CD4-positive, alpha-beta T cell treated with Interleukin-1 beta for 1 hour (primary cell): Measurements from ENCODE around the gene PRCC.
"Not testable (repeated sequence)": the region's sequence is repeated elsewhere in the genome, so short reads cannot be mapped to it uniquely, and the experiment has no call there.

Source experiments
- DNase-seq, 2 donors: peaks; one replicate each; pipeline ENCODE4 v3.0.0-alpha.2; 2020 to 2022

Gene PRCC

GRCh38 chr1:156744786-156745419, 22.4 kb upstream of the PRCC start:
- no peak for DNase-seq

- no peak for DNase-seq
These were observed 21.5 kb upstream of the PRCC start for GRCh38 chr1:156745881-156746280.

- no peak for DNase-seq
These were observed 21.0 kb upstream of the PRCC start for GRCh38 chr1:156746406-156746727.

GRCh38 chr1:156746728-156747631, 20.4 kb upstream of the PRCC start:
- peak; percentile 82 to 86 for DNase-seq

- DNase-seq: no peak
These were observed 19.3 kb upstream of the PRCC start for GRCh38 chr1:156747742-156748669.

GRCh38 chr1:156748670-156749418, 18.5 kb upstream of the PRCC start:
- DNase-seq: peak in 1 of 2 donors; percentile 46

GRCh38 chr1:156749419-156750118, 17.8 kb upstream of the PRCC start:
- DNase-seq: no peak

GRCh38 chr1:156750191-156750672, 17.1 kb upstream of the PRCC start:
- peak; percentile 40 to 41 for DNase-seq

- peak; percentile 43 for DNase-seq
These were observed 16.5 kb upstream of the PRCC start for GRCh38 chr1:156750711-156751450.

GRCh38 chr1:156751451-156751756, 15.9 kb upstream of the PRCC start, which contains the start of gene HDGF:
HDGF (minus strand) TSS chr1:156751675; CDS start chr1:156751429, 246 bp downstream.
- no peak for DNase-seq

- DNase-seq: peak; percentile 96 to 97
These were observed 15.4 kb upstream of the PRCC start for GRCh38 chr1:156751757-156752481.

- no peak for DNase-seq
These were observed 14.4 kb upstream of the PRCC start for GRCh38 chr1:156752843-156753482.

GRCh38 chr1:156754219-156754618, 13.1 kb upstream of the PRCC start:
- DNase-seq: no peak

GRCh38 chr1:156755527-156755950, 11.8 kb upstream of the PRCC start:
- no peak for DNase-seq

GRCh38 chr1:156756355-156756754, 11.0 kb upstream of the PRCC start:
- no peak for DNase-seq

- not testable (repeated sequence) for DNase-seq
These were observed 9.6 kb upstream of the PRCC start for GRCh38 chr1:156757572-156758253.

- DNase-seq: no peak
These were observed 7.1 kb upstream of the PRCC start for GRCh38 chr1:156760092-156760795.

- no peak for DNase-seq
These were observed 6.6 kb upstream of the PRCC start for GRCh38 chr1:156760796-156761104.

- DNase-seq: not testable (repeated sequence)
These were observed 2.2 kb upstream of the PRCC start for GRCh38 chr1:156765136-156765535.
